Ishikawa (cell line): Measurements from ENCODE around the gene DDX31.

Experiments
- CREB1 ChIP-seq: IDR thresholded peaks from 2 replicates; pipeline ENCODE4 v1.6.1; 2012; ENCODE audit warnings: low read depth
- TAF1 ChIP-seq: IDR thresholded peaks from 2 replicates; pipeline ENCODE4 v1.6.1; 2012; ENCODE audit warnings: low read depth, mild to moderate bottlenecking
- TCF12 ChIP-seq: IDR thresholded peaks from 2 replicates; pipeline ENCODE4 v1.6.1; 2012; ENCODE audit warnings: low read depth
- ZBTB7A ChIP-seq: IDR thresholded peaks from 2 replicates; pipeline ENCODE4 v1.6.1; 2012; ENCODE audit warnings: low read depth

GRCh38 chr9:132590318-132591182 is 79.2 kb downstream of the DDX31 start:
- no peak for TF ChIP-seq TAF1
- TF ChIP-seq CREB1 = no peak
- no peak for TF ChIP-seq TCF12
- TF ChIP-seq ZBTB7A = no peak
